Peyer's patch (tissue), 4 donors: ENCODE results near the gene INTS11. TPM values are rescaled to one million over a fixed set of nuclear protein-coding genes. Genes with fewer than 3 reads are reported as not detected.

Experiments used
- DNase-seq, 3 donors: peaks; one replicate each; pipeline ENCODE4 v3.0.0-alpha.2; 2017 to 2019
- H3K27ac ChIP-seq, 4 donors: fragments of 200-600 bp; sonication (generic); one replicate each; pipeline ENCODE4 v1.5.1; 2016 to 2019
- H3K27me3 ChIP-seq, 2 donors: fragments of 200-600 bp; sonication (generic); one replicate each; pipeline ENCODE4 v1.5.1; 2019
- H3K36me3 ChIP-seq, 3 donors: fragments of 200-600 bp; sonication (generic); one replicate each; pipeline ENCODE4 v1.5.1; 2016 to 2019
- H3K4me1 ChIP-seq, 4 donors: fragments of 200-600 bp; sonication (generic); one replicate each; pipeline ENCODE4 v1.5.1; 2016 to 2019
- H3K4me3 ChIP-seq, 4 donors: fragments of 200-600 bp; sonication (generic); 1 replicate in 3 of 4; 2 replicates in 1 of 4; pipeline ENCODE4 v1.5.1; 2016 to 2019; ENCODE audit warnings: mild to moderate bottlenecking in 1 of 4
- H3K9me3 ChIP-seq, 4 donors: fragments of 200-600 bp; sonication (generic); one replicate each; pipeline ENCODE4 v1.5.1; 2016 to 2019; ENCODE audit warnings: mild to moderate bottlenecking in 1 of 4
- CTCF ChIP-seq, 6 experiments: fragments of 450-650 bp in 4 of 6; fragments of 200-600 bp in 2 of 6; sonication (generic) in 1 of 6; IDR thresholded peaks; one replicate each; pipeline ENCODE4 v1.5.1; 2017 to 2019; ENCODE audit warnings: antibody characterized with exemption in 6 of 6, mild to moderate bottlenecking in 3 of 6, moderate library complexity in 1 of 6
- POLR2A ChIP-seq, 2 donors: fragments of 450-650 bp; IDR thresholded peaks; one replicate each; pipeline ENCODE4 v1.5.1; 2017; ENCODE audit warnings: antibody characterized with exemption in 2 of 2, mild to moderate bottlenecking in 2 of 2, moderate library complexity in 2 of 2
- total RNA-seq, 4 donors: library from RNA; depleted of rRNA; stranded (reverse); fragments of >200 nt; gene quantifications; one replicate each; pipeline ENCODE4 v1.1.0, GENCODE V29; 2016

INTS11 gene
- total RNA-seq, 4 donors from 2014 or later: 146 to 359 (median 273) TPM

GRCh38 chr1:1312450-1313314, 11.8 kb downstream of the INTS11 start:
- Histone ChIP-seq H3K36me3 (peaks cover 0 to 67% (median 0%) of the 10 kb centered on the region in 3 donors), H3K4me1 (peaks cover 0 to 18% (median 8%) of the 10 kb centered on the region in 4 donors), H3K4me3 (no peak overlapping the region), H3K9me3 (no peaks in the 10 kb centered on the region), H3K27me3 (no peaks in the 10 kb centered on the region), H3K27ac (no peak overlapping the region)
- TF ChIP-seq POLR2A (IDR thresholded peaks at IDR 0.05) (no peak), CTCF (IDR thresholded peaks at IDR 0.05) (no peak)
- no peak for DNase-seq

GRCh38 chr1:1311107-1312104, 13.1 kb downstream of the INTS11 start:
- H3K9me3 ChIP-seq: no peaks in the 10 kb centered on the region
- TF ChIP-seq CTCF (IDR thresholded peaks at IDR 0.05): no peak
- no peak for TF ChIP-seq POLR2A (IDR thresholded peaks at IDR 0.05)
- peaks cover 0 to 23% (median 18%) of the 10 kb centered on the region in 4 donors for H3K4me1 ChIP-seq
- H3K36me3 ChIP-seq: peaks cover 0 to 57% (median 0%) of the 10 kb centered on the region in 3 donors
- no peak overlapping the region for H3K4me3 ChIP-seq
- no peaks in the 10 kb centered on the region for H3K27me3 ChIP-seq
- H3K27ac ChIP-seq: no peak overlapping the region
- no peak for DNase-seq

DNA sequence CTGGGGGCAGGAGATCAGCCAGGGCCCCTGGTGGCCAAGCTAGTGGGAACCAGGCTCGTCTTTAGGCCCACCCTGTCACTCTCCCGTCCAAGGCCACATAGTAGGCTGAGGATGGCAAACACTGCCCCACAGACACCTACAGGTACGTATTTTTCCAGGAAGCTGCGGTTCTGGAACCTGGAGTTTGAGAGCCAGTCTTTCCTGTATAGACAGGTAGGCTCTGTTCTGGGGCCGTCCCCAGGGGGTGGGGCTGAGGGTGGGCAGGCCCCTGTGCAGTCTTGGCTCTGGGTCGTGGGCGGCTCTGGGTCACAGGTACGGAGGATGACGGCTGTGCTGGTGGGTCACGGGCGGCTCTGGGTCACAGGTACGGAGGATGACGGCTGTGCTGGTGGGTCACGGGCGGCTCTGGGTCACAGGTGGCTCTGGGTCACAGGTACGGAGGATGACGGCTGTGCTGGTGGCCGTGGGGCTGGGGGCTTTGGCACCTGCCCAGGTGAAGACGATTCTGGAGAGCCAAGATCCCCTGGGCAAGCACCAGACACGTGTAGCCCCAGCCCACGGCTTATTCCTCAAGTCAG, 13.9 kb downstream of the INTS11 start:
- no peaks in the 10 kb centered on the region for H3K9me3 ChIP-seq
- H3K4me1 ChIP-seq: peaks cover 4 to 31% (median 26%) of the 10 kb centered on the region in 4 donors
- H3K27me3 ChIP-seq: no peaks in the 10 kb centered on the region
- H3K36me3 ChIP-seq: peaks cover 0 to 53% (median 0%) of the 10 kb centered on the region in 3 donors
- no peak for DNase-seq
- TF ChIP-seq CTCF (IDR thresholded peaks at IDR 0.05) (no peak), POLR2A (IDR thresholded peaks at IDR 0.05) (no peak)
- peak overlapping the region in 1 of 4 donors; percentile 94 for H3K27ac ChIP-seq
- no peak overlapping the region for H3K4me3 ChIP-seq

DNA sequence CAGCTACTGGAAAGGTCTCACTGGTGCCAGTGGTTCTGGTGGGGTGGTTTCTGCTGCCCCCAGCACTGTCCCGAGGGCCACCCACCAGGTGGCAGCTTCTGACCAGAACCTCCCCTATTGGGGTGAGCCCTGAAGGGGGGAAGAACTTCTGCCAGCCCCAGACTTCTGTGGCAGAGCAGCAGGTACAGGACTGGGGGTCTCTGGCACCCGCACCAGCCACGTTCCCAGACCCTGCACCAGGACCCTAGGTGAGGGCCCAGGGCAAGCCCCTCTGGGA, 14.4 kb downstream of the INTS11 start:
- Histone ChIP-seq H3K27ac (peak overlapping the region in 1 of 4 donors; percentile 94), H3K4me1 (peaks cover 9 to 37% (median 30%) of the 10 kb centered on the region in 4 donors), H3K4me3 (peak overlapping the region in 1 of 4 donors; percentile 96), H3K9me3 (no peaks in the 10 kb centered on the region), H3K27me3 (no peaks in the 10 kb centered on the region), H3K36me3 (peaks cover 0 to 50% (median 0%) of the 10 kb centered on the region in 3 donors)
- TF ChIP-seq CTCF (IDR thresholded peaks at IDR 0.05) (no peak), POLR2A (IDR thresholded peaks at IDR 0.05) (no peak)
- DNase-seq: no peak
